Measurements from ENCODE around the gene LINC00305. TPM values are rescaled to one million over a fixed set of nuclear protein-coding genes. Genes with fewer than 3 reads are reported as not detected.

Gene LINC00305
- total and polyA plus RNA-seq, 2 donors from 2014 or later = not detected

GRCh38 chr18:64097497-64097896 lies 51.4 kb downstream of the LINC00305 start:
- peak; percentile 45 for FAIRE-seq

GRCh38 chr18:64095056-64095455 lies 53.8 kb downstream of the LINC00305 start:
- Histone ChIP-seq H3K27me3 (ENCODE audit: control insufficient read depth, insufficient read depth, low read length) (no peaks in the 10 kb centered on the region), H3K36me3 (ENCODE audit: control insufficient read depth in 2 of 3, insufficient read depth in 3 of 3, low read length in 3 of 3) (no peaks in the 10 kb centered on the region), H3K9me3 (ENCODE audit: control insufficient read depth in 2 of 3, insufficient read depth in 1 of 3, low read length in 3 of 3) (no peaks in the 10 kb centered on the region), H3K4me1 (ENCODE audit: control insufficient read depth in 2 of 3, insufficient read depth in 2 of 3, low read depth in 1 of 3, low read length in 3 of 3) (peaks cover 0 to 3% (median 0%) of the 10 kb centered on the region in 3 donors), H3K9ac (ENCODE audit: low read length in 3 of 3) (no peak overlapping the region), H3K27ac (ENCODE audit: low read depth in 2 of 2, low read length in 2 of 2) (no peak overlapping the region), H3K4me3 (ENCODE audit: low read length in 3 of 3) (no peak overlapping the region)
- TF ChIP-seq CTCF (IDR thresholded peaks at IDR 0.05; ENCODE audit: borderline replicate concordance, extremely low read depth, insufficient read depth) = no peak
- no peak for FAIRE-seq
- DNase-seq = no peak
- intact Hi-C loops (cut with DNase I) = no loop called here

More at GRCh38 chr18:64097497-64097896, 51.4 kb downstream of the LINC00305 start:
- Histone ChIP-seq H3K4me3 (ENCODE audit: low read length in 3 of 3) (no peak overlapping the region), H3K9ac (ENCODE audit: low read length in 3 of 3) (no peak overlapping the region), H3K27ac (ENCODE audit: low read depth in 2 of 2, low read length in 2 of 2) (no peak overlapping the region), H3K36me3 (ENCODE audit: control insufficient read depth in 2 of 3, insufficient read depth in 3 of 3, low read length in 3 of 3) (no peaks in the 10 kb centered on the region), H3K9me3 (ENCODE audit: control insufficient read depth in 2 of 3, insufficient read depth in 1 of 3, low read length in 3 of 3) (no peaks in the 10 kb centered on the region), H3K4me1 (ENCODE audit: control insufficient read depth in 2 of 3, insufficient read depth in 2 of 3, low read depth in 1 of 3, low read length in 3 of 3) (peaks cover 0 to 3% (median 0%) of the 10 kb centered on the region in 3 donors), H3K27me3 (ENCODE audit: control insufficient read depth, insufficient read depth, low read length) (no peaks in the 10 kb centered on the region)
- DNase-seq = peak in 1 of 5 donors; percentile 31
- peak; percentile 10 for TF ChIP-seq CTCF (IDR thresholded peaks at IDR 0.05; ENCODE audit: borderline replicate concordance, extremely low read depth, insufficient read depth)
- intact Hi-C loops (cut with DNase I) = no loop called here

GRCh38 chr18:64094210-64094609 lies 54.7 kb downstream of the LINC00305 start:
- TF ChIP-seq CTCF (IDR thresholded peaks at IDR 0.05; ENCODE audit: borderline replicate concordance, extremely low read depth, insufficient read depth) = no peak
- FAIRE-seq (no peak), DNase-seq (no peak)
- Histone ChIP-seq H3K9me3 (ENCODE audit: control insufficient read depth in 2 of 3, insufficient read depth in 1 of 3, low read length in 3 of 3) (no peaks in the 10 kb centered on the region), H3K9ac (ENCODE audit: low read length in 3 of 3) (no peak overlapping the region), H3K4me1 (ENCODE audit: control insufficient read depth in 2 of 3, insufficient read depth in 2 of 3, low read depth in 1 of 3, low read length in 3 of 3) (no peaks in the 10 kb centered on the region), H3K27ac (ENCODE audit: low read depth in 2 of 2, low read length in 2 of 2) (no peak overlapping the region), H3K36me3 (ENCODE audit: control insufficient read depth in 2 of 3, insufficient read depth in 3 of 3, low read length in 3 of 3) (no peaks in the 10 kb centered on the region), H3K27me3 (ENCODE audit: control insufficient read depth, insufficient read depth, low read length) (no peaks in the 10 kb centered on the region), H3K4me3 (ENCODE audit: low read length in 3 of 3) (no peak overlapping the region)
- intact Hi-C loops (cut with DNase I) = no loop called here

- DNase-seq = no peak
- no peak for FAIRE-seq
- H3K9ac ChIP-seq (ENCODE audit: low read length in 3 of 3) = no peak overlapping the region
- no peak overlapping the region for H3K27ac ChIP-seq (ENCODE audit: low read depth in 2 of 2, low read length in 2 of 2)
- H3K36me3 ChIP-seq (ENCODE audit: control insufficient read depth in 2 of 3, insufficient read depth in 3 of 3, low read length in 3 of 3) = no peaks in the 10 kb centered on the region
- intact Hi-C loops (cut with DNase I) = no loop called here
- no peak overlapping the region for H3K4me3 ChIP-seq (ENCODE audit: low read length in 3 of 3)
- no peaks in the 10 kb centered on the region for H3K9me3 ChIP-seq (ENCODE audit: control insufficient read depth in 2 of 3, insufficient read depth in 1 of 3, low read length in 3 of 3)
- no peak for TF ChIP-seq CTCF (IDR thresholded peaks at IDR 0.05; ENCODE audit: borderline replicate concordance, extremely low read depth, insufficient read depth)
- no peaks in the 10 kb centered on the region for H3K4me1 ChIP-seq (ENCODE audit: control insufficient read depth in 2 of 3, insufficient read depth in 2 of 3, low read depth in 1 of 3, low read length in 3 of 3)
- H3K27me3 ChIP-seq (ENCODE audit: control insufficient read depth, insufficient read depth, low read length) = no peaks in the 10 kb centered on the region
Measured at GRCh38 chr18:64091526-64091925, 57.4 kb downstream of the LINC00305 start.
